Activated B cell treated with CpG ODN at 0.5 μM for 24 hours (primary cell): Measurements from ENCODE around the gene GDAP2. TPM values are rescaled to one million over a fixed set of nuclear protein-coding genes. Genes with fewer than 3 reads are reported as not detected.

Experiments used
- ATAC-seq: fragments of 200-7000 bp; cut with Tn5 transposase; one replicate; pipeline ENCODE4 v1.10.0; 2021; ENCODE audit warnings: low read depth, mild to moderate bottlenecking, moderate library complexity
- CTCF ChIA-PET: fragments of 350-600 bp; sonication (Branson Sonifier 250); formaldehyde crosslinking; loops from one replicate; lab custom pipeline; 2021; ENCODE audit warnings: antibody characterized with exemption; lab: Charles Lee
- POLR2A ChIA-PET: fragments of 350-600 bp; sonication (Branson Sonifier 250); formaldehyde crosslinking; loops from one replicate; lab custom pipeline; 2021; ENCODE audit warnings: antibody characterized with exemption; lab: Charles Lee
- DNase-seq: peaks from one replicate; pipeline ENCODE4 v3.0.0; 2022
- H3K27ac Mint-ChIP-seq: one replicate; pipeline ENCODE4 v1.8.0; 2020; ENCODE audit warnings: mixed read lengths
- H3K27me3 Mint-ChIP-seq: one replicate; pipeline ENCODE4 v1.8.0; 2021; ENCODE audit warnings: mixed read lengths
- H3K36me3 Mint-ChIP-seq: one replicate; pipeline ENCODE4 v1.8.0; 2021; ENCODE audit warnings: low read depth, mixed read lengths
- H3K4me1 Mint-ChIP-seq: one replicate; pipeline ENCODE4 v1.8.0; 2021; ENCODE audit warnings: mixed read lengths
- H3K4me3 Mint-ChIP-seq: one replicate; pipeline ENCODE4 v1.8.0; 2020; ENCODE audit warnings: mild to moderate bottlenecking, mixed read lengths
- H3K9me3 Mint-ChIP-seq: one replicate; pipeline ENCODE4 v1.8.0; 2020; ENCODE audit warnings: mixed read lengths
- CTCF ChIP-seq: fragments of 200-600 bp; IDR thresholded peaks from one replicate; pipeline ENCODE4 v1.8.0; 2022; ENCODE audit warnings: antibody characterized with exemption, mild to moderate bottlenecking
- intact Hi-C: fragments of 100-400 bp; cut with micrococcal nuclease; formaldehyde crosslinking; loops from one replicate; pipeline ENCODE4 v1.15.1; 2024
- total RNA-seq: library from RNA; stranded (reverse); gene quantifications from 2 replicates; pipeline ENCODE4 v1.2.3, GENCODE V29; 2022

The GDAP2 gene
- total RNA-seq, 1 donor from 2014 or later: 20.6 TPM

GRCh38 chr1:117942293-117942692 lies 12.9 kb upstream of the GDAP2 start:
- no peak overlapping the region for H3K27ac Mint-ChIP-seq
- CTCF ChIA-PET: interaction anchor here (1.1 kb wide), 1 partner anchor 9 kb away, joined by 3 read pairs; no protein-coding TSS in a partner anchor
- DNase-seq: no peak
- H3K36me3 Mint-ChIP-seq: peaks cover 89% of the 10 kb centered on the region
- no peaks in the 10 kb centered on the region for H3K27me3 Mint-ChIP-seq
- intact Hi-C loops: no loop called here
- no peak for TF ChIP-seq CTCF
- ATAC-seq: no peak
- H3K4me1 Mint-ChIP-seq: no peaks in the 10 kb centered on the region
- H3K4me3 Mint-ChIP-seq: no peak overlapping the region
- no peaks in the 10 kb centered on the region for H3K9me3 Mint-ChIP-seq
- POLR2A ChIA-PET: no interaction called here

DNA sequence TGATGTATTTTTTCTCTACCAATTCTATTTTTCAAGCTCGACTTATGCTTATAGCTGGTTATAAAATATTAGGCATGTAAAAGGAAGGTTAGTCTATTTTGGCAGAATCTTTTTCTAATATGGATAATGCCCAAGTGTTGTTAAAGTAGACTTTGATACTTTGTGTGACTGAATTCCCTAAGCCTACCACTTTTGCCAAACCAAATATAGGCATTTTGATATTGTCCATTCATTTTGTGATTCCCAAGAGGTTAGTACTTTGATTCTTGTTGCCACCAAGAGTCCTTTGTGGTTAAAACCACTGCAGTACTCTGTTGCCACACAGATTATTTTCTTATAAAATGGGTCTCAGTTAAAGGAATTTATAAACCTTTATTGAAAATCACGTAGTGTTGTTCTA lies 4.3 kb upstream of the GDAP2 start:
- Mint-ChIP-seq H3K27ac (no peak overlapping the region), H3K4me3 (no peak overlapping the region), H3K36me3 (peaks cover 62% of the 10 kb centered on the region), H3K4me1 (peaks cover 31% of the 10 kb centered on the region), H3K9me3 (no peaks in the 10 kb centered on the region), H3K27me3 (no peaks in the 10 kb centered on the region)
- DNase-seq: no peak
- no peak for TF ChIP-seq CTCF
- POLR2A ChIA-PET: no interaction called here
- intact Hi-C loops: no loop called here
- CTCF ChIA-PET: interaction anchor here (1.1 kb wide), 1 partner anchor 9 kb away, joined by 3 read pairs; no protein-coding TSS in a partner anchor
- ATAC-seq: no peak

DNA sequence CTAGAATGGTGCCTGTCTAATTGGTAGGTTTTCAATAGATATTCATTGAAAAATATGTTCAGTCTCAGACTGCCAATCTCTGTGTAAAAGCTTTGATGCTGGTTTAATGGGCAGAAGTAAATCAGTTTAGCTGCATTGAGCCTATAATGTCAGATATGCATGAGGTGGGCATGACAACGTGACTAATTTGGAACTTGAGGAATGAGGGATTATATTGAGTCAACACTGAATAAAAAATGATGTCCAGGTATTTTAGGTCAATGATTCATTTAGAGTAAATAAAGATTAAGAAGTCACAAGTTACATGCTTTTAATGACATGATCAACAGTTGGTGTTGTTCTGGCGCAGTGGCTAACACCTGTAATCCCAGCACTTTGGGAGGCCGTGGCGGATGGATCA lies 3.2 kb upstream of the GDAP2 start:
- H3K36me3 Mint-ChIP-seq: peaks cover 51% of the 10 kb centered on the region
- no peak for ATAC-seq
- DNase-seq: no peak
- no peaks in the 10 kb centered on the region for H3K27me3 Mint-ChIP-seq
- TF ChIP-seq CTCF: no peak
- intact Hi-C loops: no loop called here
- H3K27ac Mint-ChIP-seq: no peak overlapping the region
- no peaks in the 10 kb centered on the region for H3K9me3 Mint-ChIP-seq
- H3K4me1 Mint-ChIP-seq: peaks cover 40% of the 10 kb centered on the region
- ChIA-PET POLR2A (no interaction called here), CTCF (no interaction called here)
- no peak overlapping the region for H3K4me3 Mint-ChIP-seq

- intact Hi-C loops: no loop called here
- no peak for TF ChIP-seq CTCF
- H3K4me1 Mint-ChIP-seq: peaks cover 57% of the 10 kb centered on the region
- peak overlapping the region; percentile 91 for H3K27ac Mint-ChIP-seq
- no peaks in the 10 kb centered on the region for H3K27me3 Mint-ChIP-seq
- peak overlapping the region; percentile 94 for H3K4me3 Mint-ChIP-seq
- ATAC-seq (no peak), DNase-seq (no peak)
- H3K9me3 Mint-ChIP-seq: no peaks in the 10 kb centered on the region
- POLR2A ChIA-PET: no interaction called here
- CTCF ChIA-PET: interaction anchor here (1.2 kb wide), 1 partner anchor 34 kb away, joined by 3 read pairs; no protein-coding TSS in a partner anchor
- H3K36me3 Mint-ChIP-seq: peaks cover 38% of the 10 kb centered on the region
These were observed 1.1 kb upstream of the GDAP2 start for GRCh38 chr1:117930484-117930883.

- intact Hi-C loops: no loop called here
- POLR2A ChIA-PET: no interaction called here
These were observed 689 bp upstream of the GDAP2 start for GRCh38 chr1:117930173-117930447.

More at GRCh38 chr1:117930173-117930447, 689 bp upstream of the GDAP2 start:
- CTCF ChIA-PET: no interaction called here
- Mint-ChIP-seq H3K4me3 (peak overlapping the region; percentile 94), H3K4me1 (peaks cover 57% of the 10 kb centered on the region), H3K36me3 (peaks cover 38% of the 10 kb centered on the region), H3K9me3 (no peaks in the 10 kb centered on the region), H3K27me3 (no peaks in the 10 kb centered on the region), H3K27ac (peak overlapping the region; percentile 91)
- ATAC-seq (no peak), DNase-seq (no peak)
- TF ChIP-seq CTCF: no peak
